RPMI7951 (cell line): ENCODE measurements around the gene SRPK2. TPM values are rescaled to one million over a fixed set of nuclear protein-coding genes. Genes with fewer than 3 reads are reported as not detected.

Experiments
- DNase-seq: peaks from one replicate; pipeline ENCODE4 v3.0.0-alpha.2; 2012; ENCODE audit warnings: low read depth
- total RNA-seq: library from RNA; depleted of rRNA; stranded (reverse); fragments of >200 nt; shearing (Covaris generic); gene quantifications from 2 replicates; pipeline ENCODE4 v1.2.3, GENCODE V29; 2014

Gene SRPK2
- total RNA-seq, 1 experiment from 2014 or later, result 34.0 TPM

- peak; percentile 95 for DNase-seq
Measured at GRCh38 chr7:105224884-105225651, 163.7 kb downstream of the SRPK2 start.

- peak; percentile 21 for DNase-seq
Measured at GRCh38 chr7:105222953-105223352, 165.8 kb downstream of the SRPK2 start.

- no peak for DNase-seq
Measured at GRCh38 chr7:105219771-105220160, 169.0 kb downstream of the SRPK2 start.

GRCh38 chr7:105218939-105219770 is 169.6 kb downstream of the SRPK2 start:
- no peak for DNase-seq

GRCh38 chr7:105218215-105218614 is 170.5 kb downstream of the SRPK2 start:
- DNase-seq, result peak; percentile 12

GRCh38 chr7:105216786-105217185 is 171.9 kb downstream of the SRPK2 start:
- DNase-seq, result no peak

GRCh38 chr7:105215821-105216220 is 172.9 kb downstream of the SRPK2 start:
- no peak for DNase-seq

GRCh38 chr7:105215182-105215581 is 173.5 kb downstream of the SRPK2 start:
- no peak for DNase-seq

- DNase-seq, result no peak
Measured at GRCh38 chr7:105213611-105214010, 175.1 kb downstream of the SRPK2 start.

- DNase-seq, result no peak
Measured at GRCh38 chr7:105212212-105212611, 176.5 kb downstream of the SRPK2 start.

GRCh38 chr7:105210721-105211205 is 178.0 kb downstream of the SRPK2 start:
- DNase-seq, result no peak

GRCh38 chr7:105209870-105210269 is 178.9 kb downstream of the SRPK2 start:
- no peak for DNase-seq

GRCh38 chr7:105209433-105209832 is 179.3 kb downstream of the SRPK2 start:
- DNase-seq, result no peak

- DNase-seq, result no peak
Measured at GRCh38 chr7:105206985-105207384, 181.7 kb downstream of the SRPK2 start.

GRCh38 chr7:105205592-105206237 is 183.0 kb downstream of the SRPK2 start:
- no peak for DNase-seq

- no peak for DNase-seq
Measured at GRCh38 chr7:105204953-105205352, 183.8 kb downstream of the SRPK2 start.

- DNase-seq, result no peak
Measured at GRCh38 chr7:105204520-105204919, 184.2 kb downstream of the SRPK2 start.

- DNase-seq, result no peak
Measured at GRCh38 chr7:105202616-105203015, 186.1 kb downstream of the SRPK2 start.

- DNase-seq, result no peak
Measured at GRCh38 chr7:105199386-105199785, 189.3 kb downstream of the SRPK2 start.

- DNase-seq, result peak; percentile 38
Measured at GRCh38 chr7:105198223-105198622, 190.5 kb downstream of the SRPK2 start.

GRCh38 chr7:105196473-105196872 is 192.2 kb downstream of the SRPK2 start:
- no peak for DNase-seq

- no peak for DNase-seq
Measured at GRCh38 chr7:105195891-105196290, 192.8 kb downstream of the SRPK2 start.
